GM20000 (cell line): Measurements from ENCODE around the gene KHNYN.
"Not testable (repeated sequence)": the region's sequence is repeated elsewhere in the genome, so short reads cannot be mapped to it uniquely, and the experiment has no call there.

Source experiments
- DNase-seq: peaks from one replicate; pipeline ENCODE4 v3.0.0; 2012; ENCODE audit warnings: low spot score
- CTCF ChIP-seq: IDR thresholded peaks from 2 replicates; pipeline ENCODE4 v1.5.1; 2012; ENCODE audit warnings: mild to moderate bottlenecking, control low read depth; ENCODE audit errors: extremely low read depth, missing control alignments

The KHNYN gene

GRCh38 chr14:24429395-24430142 lies at the start of gene KHNYN, which contains the start of gene CBLN3:
KHNYN (plus strand) TSS chr14:24429954; CDS start chr14:24430731, 777 bp downstream.
CBLN3 (minus strand) TSS chr14:24429668; CDS start chr14:24429054, 614 bp downstream.
- peak; percentile 98 for DNase-seq
- TF ChIP-seq CTCF = no peak

- no peak for TF ChIP-seq CTCF
- no peak for DNase-seq
Measured at GRCh38 chr14:24381363-24382063, 48.2 kb upstream of the KHNYN start.

GRCh38 chr14:24382064-24382371 lies 47.7 kb upstream of the KHNYN start:
- DNase-seq = no peak
- no peak for TF ChIP-seq CTCF

GRCh38 chr14:24384169-24384568 lies 45.6 kb upstream of the KHNYN start:
- no peak for TF ChIP-seq CTCF
- no peak for DNase-seq

GRCh38 chr14:24385524-24385923 lies 44.2 kb upstream of the KHNYN start:
- DNase-seq = no peak
- no peak for TF ChIP-seq CTCF

- no peak for TF ChIP-seq CTCF
- no peak for DNase-seq
Measured at GRCh38 chr14:24387009-24387345, 42.8 kb upstream of the KHNYN start.

GRCh38 chr14:24387579-24387978 lies 42.2 kb upstream of the KHNYN start:
- not testable (repeated sequence) for DNase-seq

- TF ChIP-seq CTCF = no peak
- no peak for DNase-seq
Measured at GRCh38 chr14:24388474-24389179, 41.1 kb upstream of the KHNYN start.
